GM18511 (cell line): ENCODE data around the gene SYNPO.
A peak's percentile ranks its signal among the peaks of the same experiment; 100 is the strongest.

Experiments used
- ATAC-seq: cut with Tn5 transposase; IDR thresholded peaks from one replicate; pipeline ENCODE4 v1.9.1; 2021; ENCODE audit warnings: mild to moderate bottlenecking, moderate library complexity; ENCODE audit not compliant: unreplicated experiment

Gene SYNPO

DNA sequence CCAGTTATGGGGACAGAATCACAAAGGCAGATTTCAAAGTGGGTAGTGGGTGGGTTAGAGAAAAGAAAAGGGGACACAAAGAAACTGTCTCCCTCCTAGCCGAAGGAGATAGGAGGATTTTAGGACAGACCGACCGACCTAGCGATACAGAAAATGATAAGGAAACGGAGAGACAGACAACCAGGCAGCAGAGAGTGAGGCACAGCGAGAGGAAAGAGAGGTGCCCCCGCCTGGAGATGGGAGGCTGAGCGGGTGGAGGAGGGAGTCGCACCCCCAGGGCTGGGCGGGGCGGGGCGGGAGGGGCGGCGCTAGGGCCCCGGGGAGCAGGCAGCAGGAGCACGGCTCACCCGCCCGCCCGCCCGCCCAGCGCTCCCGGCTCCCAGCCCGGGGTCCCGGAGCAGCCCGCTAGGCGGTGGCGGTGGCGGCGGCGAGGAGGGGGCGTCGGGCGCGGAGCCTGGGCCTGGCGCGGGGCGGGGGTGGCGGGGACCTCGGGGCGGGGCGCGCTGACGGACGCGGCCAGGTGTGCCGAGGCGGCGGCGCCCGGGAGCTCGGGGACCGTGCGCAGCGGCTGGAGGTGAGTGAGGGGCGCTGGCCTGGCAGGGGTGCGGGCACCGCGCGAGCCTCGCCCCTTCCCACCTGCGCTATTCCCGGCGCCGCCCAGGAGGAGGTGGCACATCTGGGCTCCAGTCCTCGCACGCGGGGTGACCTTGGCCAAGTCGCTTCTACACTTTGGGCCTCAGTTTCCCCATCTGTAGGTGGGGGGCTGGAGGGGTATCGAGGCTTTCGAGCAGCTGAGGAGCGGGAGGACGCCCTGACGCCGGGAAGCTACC, 15.9 kb upstream of the SYNPO start:
- ATAC-seq = peak; percentile 44

DNA sequence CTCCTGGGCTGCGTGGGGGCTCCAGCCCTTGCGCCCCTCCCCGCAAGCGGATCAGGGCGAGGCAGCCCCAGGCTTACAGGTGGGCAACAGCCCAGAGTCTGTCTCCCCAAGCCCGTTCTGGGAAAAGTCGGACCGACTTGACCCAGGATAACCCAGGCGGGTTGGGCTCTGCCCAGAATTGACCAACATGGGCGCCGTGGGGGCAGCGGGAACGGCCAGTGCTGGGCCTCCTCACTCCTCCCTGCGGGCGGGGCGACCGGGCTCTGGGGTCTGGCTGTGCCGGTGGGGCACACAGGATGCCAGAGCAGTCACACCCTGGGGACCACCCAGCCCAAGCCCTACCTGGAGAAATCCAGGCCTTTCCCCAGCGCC, 15.3 kb upstream of the SYNPO start:
- ATAC-seq = no peak

DNA sequence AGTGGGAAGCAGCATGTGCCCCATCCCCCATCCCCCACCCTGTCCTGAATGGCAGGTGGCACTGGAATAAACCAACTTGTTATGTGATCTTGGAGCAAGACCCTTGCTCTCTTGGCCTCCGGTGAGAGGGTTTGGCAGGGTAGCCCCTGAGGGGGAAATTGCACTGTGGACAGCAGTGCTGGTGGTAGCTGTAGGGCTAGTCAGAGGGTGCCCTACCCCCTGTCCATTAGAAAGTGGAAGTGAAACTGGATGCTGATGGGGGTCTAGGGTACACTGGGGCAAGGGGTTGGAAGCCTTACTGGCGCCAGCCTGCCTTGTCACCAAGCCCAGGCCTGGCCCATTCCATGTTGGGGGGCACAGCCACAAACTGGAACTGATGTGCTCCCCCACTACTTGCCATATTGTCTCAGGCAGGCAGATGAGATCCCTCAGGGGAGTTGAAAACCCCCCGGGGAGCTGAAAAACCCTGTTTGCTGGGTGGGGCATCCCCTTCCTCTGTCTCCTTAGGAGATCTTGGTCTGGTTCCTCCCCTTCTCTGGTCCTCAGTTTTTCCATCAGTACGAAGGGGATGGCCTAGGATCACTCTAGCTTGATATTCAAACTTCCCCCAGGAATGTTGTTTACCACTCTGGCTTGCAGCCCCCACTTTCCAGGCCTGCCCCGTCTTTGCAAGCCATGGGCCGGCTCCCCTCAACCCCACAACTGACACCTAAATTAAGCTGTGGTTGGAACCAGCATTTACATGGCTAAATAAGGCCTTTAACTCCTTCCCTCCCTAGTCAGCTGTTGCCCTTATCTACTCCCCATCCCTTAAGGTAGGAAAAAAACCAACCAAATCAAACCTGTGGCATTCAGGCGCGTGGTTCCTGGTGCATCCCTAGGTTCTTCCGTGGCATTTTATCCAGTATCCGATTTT, 14.4 kb upstream of the SYNPO start:
- peak; percentile 57 for ATAC-seq

DNA sequence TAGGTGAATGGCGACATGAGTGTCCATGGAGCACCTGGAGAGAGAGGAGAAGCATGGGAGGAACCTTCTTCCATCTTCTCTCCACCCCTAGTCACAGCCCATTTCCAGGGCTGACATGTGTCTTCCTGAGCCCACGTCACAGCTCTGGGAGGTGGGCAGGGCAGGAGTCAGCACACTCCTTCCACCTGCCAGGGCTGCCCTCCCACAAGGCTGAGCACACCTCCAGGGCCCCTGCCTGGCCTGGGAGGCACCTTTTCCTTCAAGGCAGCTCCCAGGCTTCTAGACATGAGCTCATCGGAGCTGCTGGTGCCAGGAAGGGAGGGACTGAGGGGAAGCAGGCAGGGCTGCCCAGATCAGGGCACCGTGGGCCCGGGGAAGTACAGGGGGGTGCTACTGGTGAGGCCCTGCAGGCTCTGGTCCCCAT, 13.6 kb upstream of the SYNPO start:
- ATAC-seq = no peak

DNA sequence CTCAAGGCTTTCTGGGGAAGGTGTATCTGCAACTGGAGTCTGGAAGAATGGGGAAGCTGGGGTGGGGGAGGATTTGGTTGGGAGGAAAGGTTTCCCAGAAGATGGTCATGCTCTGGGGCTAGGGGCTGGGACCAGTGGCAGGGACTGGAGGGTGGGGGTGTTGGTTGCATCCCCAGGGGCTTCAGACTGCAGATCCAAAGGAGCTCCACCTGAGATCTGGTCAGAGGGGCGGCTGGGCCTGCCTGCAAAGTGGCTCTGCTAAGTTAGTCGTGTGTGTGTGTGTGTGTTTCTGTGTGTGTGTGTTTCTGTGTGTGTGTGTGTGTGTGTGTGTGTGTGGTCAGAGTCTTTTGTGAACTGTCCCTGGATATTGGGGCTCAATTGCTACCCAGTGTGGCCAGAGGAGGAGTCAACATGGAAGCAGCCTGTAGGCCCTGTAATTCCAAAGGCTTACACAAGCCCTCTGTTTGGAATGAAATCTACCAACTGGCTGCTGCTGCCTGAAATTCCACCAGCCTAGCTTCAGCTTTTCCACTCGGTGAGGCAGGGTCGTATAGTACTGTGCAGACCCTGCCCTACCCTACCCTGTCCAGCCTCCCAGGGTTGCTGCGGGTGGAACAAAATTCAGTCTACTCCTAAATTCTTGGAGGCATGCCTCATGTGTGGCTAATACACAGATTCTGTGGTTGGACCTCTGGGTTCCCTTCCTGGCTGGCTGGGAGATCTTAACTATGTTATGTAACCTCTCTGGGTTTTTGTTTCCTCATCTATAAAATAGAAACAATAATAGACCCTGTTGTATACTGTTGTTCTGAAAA, 12.5 kb upstream of the SYNPO start:
- no peak for ATAC-seq

DNA sequence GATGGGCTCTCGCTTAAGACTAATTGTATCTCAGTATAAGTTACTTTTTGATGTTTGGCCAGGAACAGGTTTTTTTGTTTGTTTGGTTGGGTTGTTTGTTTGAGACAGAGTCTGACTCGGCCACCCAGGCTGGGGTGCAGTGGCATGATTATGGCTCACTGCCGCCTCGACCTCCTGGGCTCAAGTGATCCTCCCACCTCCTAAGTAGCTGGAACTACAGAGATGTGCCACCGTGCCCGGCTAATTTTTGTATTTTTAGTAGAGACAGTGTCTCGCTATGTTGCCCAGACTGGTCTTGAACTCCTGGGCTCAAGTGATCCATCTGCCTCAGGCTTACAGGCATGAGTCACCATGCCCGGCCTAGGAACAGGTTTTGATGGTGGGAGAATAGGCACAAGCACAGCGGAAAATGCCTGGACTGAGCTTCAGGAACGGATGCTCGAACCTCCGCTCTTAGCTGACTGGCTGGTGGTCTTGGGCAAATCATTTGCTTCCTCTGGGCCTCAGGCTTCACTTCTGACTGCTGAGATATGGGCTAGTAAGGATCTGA, 11.4 kb upstream of the SYNPO start:
- ATAC-seq = no peak

DNA sequence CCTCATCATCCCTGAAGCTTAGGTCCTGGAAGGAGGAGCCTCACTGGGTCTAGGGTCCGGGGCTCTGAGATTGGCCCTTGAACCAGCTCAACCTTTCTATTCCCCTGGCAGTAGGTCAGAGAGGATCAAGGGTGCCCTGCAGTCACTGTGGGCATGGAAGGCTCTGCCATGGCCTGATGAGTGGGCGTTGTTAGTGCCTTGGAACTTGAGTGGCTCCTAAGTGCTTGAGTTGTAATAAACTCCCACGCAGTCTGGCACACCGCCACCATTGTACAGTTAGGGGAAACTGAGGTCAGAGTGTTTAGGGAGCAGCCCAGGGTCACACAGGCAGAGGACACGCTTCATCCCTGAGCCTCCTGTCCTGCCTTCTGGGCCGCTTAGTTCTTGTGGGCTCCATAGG, 10.4 kb upstream of the SYNPO start:
- no peak for ATAC-seq

DNA sequence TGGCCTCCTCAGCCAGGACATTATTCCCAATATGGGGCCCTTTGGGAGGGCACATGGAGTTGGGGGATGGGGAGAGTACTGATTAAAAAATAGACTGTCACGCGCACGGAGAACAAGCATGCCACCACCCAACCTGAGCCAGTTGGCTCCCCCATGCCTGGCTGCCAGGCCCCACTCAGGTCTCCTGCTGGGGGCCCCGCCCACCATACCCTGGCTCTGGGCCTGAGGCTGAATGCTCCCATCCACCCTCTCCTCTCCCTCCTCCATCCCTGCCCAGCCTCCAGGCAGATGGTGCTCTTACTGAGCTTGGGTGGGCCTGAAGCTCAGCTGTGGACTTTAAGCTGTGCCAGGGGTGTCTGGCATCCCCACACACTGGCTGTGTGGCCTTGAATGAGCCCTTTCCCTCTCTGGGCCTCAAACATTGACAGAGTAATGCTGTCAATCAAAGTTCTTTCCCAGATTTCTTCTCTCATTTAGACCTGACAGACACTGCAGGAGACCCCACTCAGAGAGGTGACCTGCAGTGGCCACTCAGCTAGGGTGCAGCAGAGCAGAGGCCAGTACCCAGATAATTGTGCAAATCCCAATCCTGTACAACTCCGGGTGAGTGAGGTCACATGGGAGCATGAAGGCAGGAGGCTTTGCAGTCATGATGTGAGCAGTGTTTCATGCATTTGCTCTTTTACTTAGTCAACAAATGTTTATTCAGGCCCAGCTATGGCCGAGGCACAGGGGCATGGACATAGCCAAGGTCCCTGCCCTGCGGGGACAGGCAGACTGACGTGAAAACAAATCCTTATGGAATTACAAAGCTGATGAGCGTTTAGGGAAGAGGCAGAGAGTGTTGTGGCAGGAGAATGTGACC, 9.8 kb upstream of the SYNPO start:
- no peak for ATAC-seq

DNA sequence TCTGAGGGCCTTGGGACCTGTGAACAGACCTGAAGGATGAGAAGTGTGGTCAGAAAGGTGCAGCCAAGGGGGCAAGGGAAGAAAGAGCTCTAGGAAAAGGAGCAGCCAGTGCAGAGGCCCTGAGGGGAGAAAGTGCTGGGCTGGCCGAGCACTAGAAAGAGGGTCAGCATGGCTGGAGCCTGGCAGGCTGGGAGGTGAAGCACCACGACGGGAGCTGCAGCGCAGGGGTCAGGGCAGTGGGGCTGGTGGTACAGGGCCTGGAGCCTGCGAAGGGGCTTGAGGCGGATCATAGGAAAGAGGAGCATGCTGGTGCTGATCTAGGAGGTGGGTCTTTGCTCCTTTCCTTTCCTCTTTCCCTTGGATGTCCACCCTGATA, 9.1 kb upstream of the SYNPO start:
- ATAC-seq = no peak

DNA sequence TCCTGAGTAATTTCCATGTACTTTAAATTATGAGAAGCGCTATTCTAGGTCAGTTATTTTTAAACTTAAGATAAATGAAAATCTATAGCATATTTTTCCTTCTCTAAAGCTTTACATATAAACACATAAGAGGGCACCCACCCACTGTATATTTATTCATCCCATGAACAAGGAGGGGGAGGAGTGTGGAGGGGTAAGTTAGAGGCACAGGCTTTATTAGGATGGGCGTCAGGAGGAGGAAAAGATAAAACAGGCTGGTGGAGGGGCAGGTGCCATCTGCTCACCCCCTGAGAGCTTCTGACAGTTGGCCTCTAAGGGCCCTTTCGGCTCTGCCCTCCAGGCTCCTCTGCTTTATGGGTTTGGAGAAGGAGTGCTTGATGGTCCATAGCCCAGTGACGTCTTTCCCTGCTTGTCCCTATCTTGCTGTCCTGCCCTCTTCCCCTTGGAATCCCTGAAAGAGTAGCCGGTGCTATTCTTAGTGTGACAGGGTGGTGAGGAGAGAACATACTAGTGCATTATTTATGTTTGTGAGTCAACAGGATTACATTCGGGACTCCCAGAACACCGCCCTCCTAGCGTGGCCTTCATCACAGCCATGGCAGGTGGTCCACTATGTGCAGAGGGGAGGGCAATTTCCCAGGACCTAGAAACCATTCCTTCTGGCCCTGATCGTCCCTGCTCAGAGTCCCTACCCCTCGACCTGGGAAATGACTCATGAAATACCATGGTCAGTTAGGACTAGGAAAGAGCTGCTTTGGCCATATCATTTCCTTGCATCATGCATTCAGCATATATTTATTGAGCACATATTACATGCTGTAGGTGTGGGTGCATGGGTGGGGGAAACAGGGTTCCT, 7.9 kb upstream of the SYNPO start:
- ATAC-seq = no peak

DNA sequence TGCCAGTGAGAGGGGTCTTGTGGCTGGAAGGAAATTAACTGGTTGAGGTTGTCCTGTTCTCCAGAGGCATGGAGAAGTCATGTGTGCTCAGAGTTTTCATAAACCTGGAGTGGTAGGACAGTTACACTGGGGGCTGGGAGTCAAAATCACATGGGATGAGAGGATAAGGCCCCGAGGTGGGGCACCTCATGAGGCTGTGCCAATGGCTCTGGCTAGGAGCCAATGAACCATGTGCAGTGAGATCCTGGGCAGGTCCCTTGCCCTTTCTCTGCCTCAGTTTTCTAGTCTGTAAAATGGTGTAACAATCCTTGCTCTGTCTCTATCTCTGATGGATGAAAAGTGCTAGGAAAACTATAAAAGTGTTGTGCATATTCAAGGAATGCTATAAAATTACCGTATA, 7.0 kb upstream of the SYNPO start:
- no peak for ATAC-seq

DNA sequence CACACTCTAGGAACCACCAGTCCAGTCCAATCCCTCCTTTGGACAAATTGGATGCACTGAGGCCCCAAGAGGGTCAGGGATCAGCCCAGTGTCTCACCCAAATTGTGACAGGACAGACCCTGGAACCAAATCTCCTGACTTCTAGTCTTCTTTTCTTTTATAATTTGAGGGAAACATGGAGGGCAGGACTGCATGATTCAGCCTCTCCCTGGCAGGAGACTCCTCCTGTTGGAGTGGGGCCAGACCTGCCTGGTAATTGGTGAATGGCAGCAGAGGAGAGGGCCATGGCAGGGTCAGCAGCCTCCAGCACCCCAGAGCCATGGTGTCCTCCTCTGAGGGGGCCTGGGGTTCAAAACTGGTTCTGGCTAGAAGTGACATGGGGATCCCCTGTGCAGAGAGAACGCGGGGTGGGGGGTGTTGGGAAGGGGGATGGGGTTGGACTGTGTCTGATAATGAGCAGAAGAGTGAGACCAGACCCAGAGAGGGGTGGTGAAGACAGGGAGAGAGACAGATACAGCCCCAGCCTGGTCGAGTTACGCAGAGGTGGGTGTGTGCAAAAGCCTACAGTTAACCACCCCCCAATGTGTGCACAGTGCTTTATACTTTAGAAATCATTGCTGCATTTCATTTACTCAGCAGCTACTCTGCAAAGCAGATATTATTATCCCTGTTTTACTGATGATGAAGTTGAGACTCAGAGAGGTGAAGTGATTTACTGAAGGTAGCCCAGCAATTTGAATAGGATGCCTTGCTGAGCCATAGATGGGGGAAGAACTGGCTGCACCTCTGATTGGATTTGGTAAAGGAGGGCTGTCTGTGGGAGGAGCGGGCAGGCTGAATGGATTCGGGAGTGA, 3.8 kb upstream of the SYNPO start:
- ATAC-seq = no peak

DNA sequence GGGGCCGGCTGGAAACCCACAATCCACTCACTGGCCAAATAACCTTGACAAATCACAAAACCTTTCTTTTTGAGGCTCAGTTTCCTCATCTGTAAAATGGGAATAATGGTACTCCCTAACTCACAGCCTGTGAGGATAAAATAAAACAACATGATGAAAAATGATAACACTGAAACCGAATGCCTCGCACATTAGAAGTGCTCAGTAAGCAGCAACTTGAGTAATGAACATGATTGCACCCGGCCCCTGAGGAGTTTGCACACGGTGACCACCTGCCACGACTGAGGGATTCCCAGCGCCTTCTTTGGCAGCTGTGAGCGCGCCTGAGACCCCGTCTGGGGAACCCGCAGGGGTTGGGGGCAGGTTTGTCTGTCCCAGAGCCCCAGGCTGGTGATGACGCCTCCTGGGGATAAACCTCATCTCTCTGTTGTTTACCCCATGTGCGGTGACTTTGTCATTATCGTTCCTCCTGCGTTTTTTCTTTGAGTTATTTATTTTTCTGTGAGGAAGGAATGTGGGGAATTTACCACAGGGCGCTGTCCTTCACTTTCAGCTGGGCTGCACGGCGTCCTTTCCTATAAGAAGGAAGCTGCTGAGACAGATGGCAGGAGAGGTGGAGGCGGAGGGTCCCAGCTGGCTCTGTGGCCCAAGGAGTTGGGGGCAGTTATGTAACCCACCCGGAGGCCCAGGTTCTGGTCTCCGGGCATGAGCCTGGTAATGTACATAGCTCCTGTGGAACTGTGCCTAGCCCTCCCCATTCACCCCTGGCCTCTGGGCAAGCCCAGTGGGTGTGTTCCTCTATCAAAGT, 3.0 kb upstream of the SYNPO start:
- ATAC-seq = no peak

DNA sequence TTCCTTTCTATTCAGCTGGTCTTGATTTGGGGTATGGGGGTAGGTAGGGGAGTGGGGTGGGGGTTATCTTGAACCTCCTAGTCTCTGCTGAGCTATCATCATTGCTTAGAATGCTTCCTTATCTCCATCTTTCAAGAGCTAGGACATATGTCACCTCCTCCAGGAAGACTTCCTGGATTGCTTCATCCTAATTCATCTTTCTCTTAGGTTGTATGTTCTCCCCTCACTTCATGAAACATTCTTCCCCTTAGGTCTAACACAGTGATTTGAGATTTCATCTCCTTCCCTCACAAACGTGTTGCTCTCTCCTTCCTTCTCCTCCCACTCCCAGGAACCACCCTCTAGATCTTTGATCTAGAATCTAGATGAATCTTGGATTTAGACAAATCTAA, 2.4 kb upstream of the SYNPO start:
- ATAC-seq = no peak

DNA sequence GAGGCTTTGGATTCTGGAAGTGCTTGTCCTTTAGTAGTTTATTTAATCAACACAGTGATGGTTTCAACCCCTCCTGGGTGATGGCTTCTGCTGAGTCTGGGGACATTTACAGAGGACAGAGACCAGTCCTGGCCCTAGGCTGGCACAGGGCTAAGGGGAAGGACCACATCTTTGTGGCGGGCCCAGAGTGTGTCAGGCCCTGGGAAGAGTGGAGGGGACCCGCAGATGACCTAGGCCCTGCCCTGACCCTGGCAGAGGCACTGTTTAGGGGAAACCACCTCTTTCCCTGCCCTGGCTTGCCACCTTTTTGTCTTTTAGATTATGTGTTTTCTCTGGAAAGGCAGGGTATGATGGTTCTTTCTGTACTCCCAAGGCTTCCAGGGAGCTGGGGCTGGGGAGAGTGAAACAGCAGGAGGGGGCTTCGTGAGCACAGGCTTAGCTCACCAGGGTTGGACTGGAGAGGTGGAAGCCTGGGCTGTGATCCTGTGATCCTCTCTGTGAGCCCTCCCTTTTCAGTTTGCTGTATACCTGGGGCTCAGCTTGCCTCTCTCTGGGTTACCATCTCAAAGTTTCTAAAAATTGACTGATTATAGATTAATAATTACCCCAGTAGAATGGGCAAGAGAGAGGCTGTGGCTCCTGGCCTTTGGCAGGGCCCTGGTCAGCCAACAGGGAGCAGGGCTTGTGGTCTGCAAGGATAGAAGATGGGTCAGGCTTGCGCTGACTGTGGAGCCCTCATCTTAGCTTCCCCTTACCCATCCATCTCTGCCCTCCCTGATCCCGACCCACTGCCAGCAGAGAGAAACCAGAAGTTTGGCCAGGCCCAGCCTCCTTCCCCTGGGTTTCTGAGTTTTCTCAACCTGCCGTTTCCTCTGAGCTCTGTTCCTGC, 1.7 kb upstream of the SYNPO start:
- peak; percentile 61 for ATAC-seq

DNA sequence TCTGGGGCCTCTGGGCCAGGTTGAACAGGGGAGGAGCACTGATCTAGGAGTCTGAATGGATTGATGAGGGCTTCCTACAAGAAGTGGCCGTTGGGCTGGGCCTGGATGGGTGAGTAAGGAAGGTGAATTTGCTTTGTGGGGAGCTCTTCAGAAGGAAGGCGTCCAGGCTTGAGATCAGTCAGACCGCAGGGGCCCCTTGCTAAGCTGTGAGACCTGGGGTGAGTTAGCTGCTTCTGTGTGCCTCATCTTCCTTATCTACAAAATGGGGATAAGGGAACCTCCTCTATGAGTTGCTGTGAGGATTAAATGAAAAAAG, 1.1 kb upstream of the SYNPO start:
- ATAC-seq = no peak

DNA sequence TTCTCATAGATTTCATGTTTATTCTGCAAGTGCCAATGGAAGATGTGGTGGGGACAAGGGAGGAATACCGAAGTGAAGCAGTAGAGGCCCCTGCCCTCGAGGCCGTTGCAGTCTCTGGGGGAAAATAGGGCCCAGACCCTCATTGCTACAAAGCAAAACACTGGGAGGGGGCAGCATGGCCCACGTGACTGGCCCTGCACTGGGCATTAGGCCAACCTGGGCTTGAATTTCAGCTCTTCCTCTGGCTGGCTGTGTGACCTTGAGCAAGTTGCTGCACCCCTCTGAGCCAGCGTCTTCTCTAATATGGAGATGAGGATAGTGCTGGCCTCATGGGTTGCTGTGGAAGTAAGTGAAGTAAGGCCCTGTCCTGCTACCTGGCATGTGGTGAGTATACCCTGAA, 709 bp upstream of the SYNPO start:
- ATAC-seq = no peak
